Hematopoietic multipotent progenitor cell (in vitro differentiated cells): ENCODE measurements around the gene ZNF664. TPM values are rescaled to one million over a fixed set of nuclear protein-coding genes. Genes with fewer than 3 reads are reported as not detected.

Experiments
- DNase-seq, 3 donors: peaks; one replicate each; pipeline ENCODE4 v3.0.0-alpha.2; 2011 to 2015; ENCODE audit warnings: low read depth in 2 of 3, low spot score in 2 of 3
- small RNA-seq: library from RNA; depleted of rRNA; stranded (forward); fragments of <200 nt; gene quantifications from one replicate; pipeline ENCODE3, GENCODE V24; 2012
- total RNA-seq: library from RNA; depleted of rRNA; stranded (reverse); fragments of >200 nt; gene quantifications from one replicate; pipeline ENCODE4 v1.2.3, GENCODE V29; 2012

The ZNF664 gene
- total RNA-seq, 1 donor: 27.5 TPM

- peak in 1 of 3 donors; percentile 60 for DNase-seq
These were observed 76.6 kb downstream of the ZNF664 start for GRCh38 chr12:124049451-124050094.

- peak in 2 of 3 donors; percentile 40 to 56 for DNase-seq
These were observed 80.8 kb downstream of the ZNF664 start for GRCh38 chr12:124053851-124054250.

- DNase-seq: no peak
These were observed 82.1 kb downstream of the ZNF664 start for GRCh38 chr12:124055066-124055465.

- DNase-seq: no peak
These were observed 84.7 kb downstream of the ZNF664 start for GRCh38 chr12:124057691-124058090.

- DNase-seq: no peak
These were observed 86.7 kb downstream of the ZNF664 start for GRCh38 chr12:124059752-124060151.

Small RNAs within 50 kb of the gene (small RNA-seq; reads per million reads assigned to genes)
- gene AC068790.4 (not detected), gene AC068790.6 (not detected)

Other genes with a start within 250 kb of the ZNF664 start
- 1.3 TPM for gene DNAH10, start 210.9 kb upstream of the ZNF664 start, total RNA-seq
- gene CCDC92, start 384 bp upstream of the ZNF664 start, total RNA-seq: 12.7 TPM